Smooth muscle cell (in vitro differentiated cells): ENCODE data around the gene AFF3. TPM values are rescaled to one million over a fixed set of nuclear protein-coding genes. Genes with fewer than 3 reads are reported as not detected.

Source experiments
- DNase-seq: peaks from one replicate; lab custom pipeline; 2025; ENCODE audit not compliant: unreplicated experiment; lab: John Stamatoyannopoulos, UW
- H2AFZ ChIP-seq: fragments of 200-600 bp; sonication (generic); 2 replicates; pipeline ENCODE4 v1.6.0; 2016; ENCODE audit warnings: antibody characterized with exemption, low read depth, mild to moderate bottlenecking
- H3F3A ChIP-seq: fragments of 200-600 bp; sonication (generic); 2 replicates; pipeline ENCODE4 v1.6.0; 2017; ENCODE audit warnings: antibody characterized with exemption, low read depth
- H3K27ac ChIP-seq: fragments of 200-600 bp; sonication (generic); 2 replicates; pipeline ENCODE4 v1.5.1; 2016; ENCODE audit warnings: low read depth, mild to moderate bottlenecking
- H3K27me3 ChIP-seq: fragments of 200-600 bp; sonication (generic); 2 replicates; pipeline ENCODE4 v1.6.1; 2016; ENCODE audit warnings: low read depth, mild to moderate bottlenecking
- H3K36me3 ChIP-seq: fragments of 200-600 bp; sonication (generic); 2 replicates; pipeline ENCODE4 v1.5.1; 2016; ENCODE audit warnings: low read depth
- H3K4me1 ChIP-seq: fragments of 200-600 bp; sonication (generic); 2 replicates; pipeline ENCODE4 v1.5.1; 2016; ENCODE audit warnings: low read depth
- H3K4me2 ChIP-seq: fragments of 200-600 bp; sonication (generic); 2 replicates; pipeline ENCODE4 v1.6.0; 2016; ENCODE audit warnings: mild to moderate bottlenecking
- H3K4me3 ChIP-seq: fragments of 200-600 bp; sonication (generic); 2 replicates; pipeline ENCODE4 v1.5.1; 2016; ENCODE audit warnings: mild to moderate bottlenecking
- H3K79me2 ChIP-seq: fragments of 200-600 bp; sonication (generic); 2 replicates; pipeline ENCODE4 v1.6.0; 2016; ENCODE audit warnings: low read depth, mild to moderate bottlenecking
- H3K9ac ChIP-seq: fragments of 200-600 bp; sonication (generic); 2 replicates; pipeline ENCODE4 v1.6.0; 2016; ENCODE audit warnings: low read depth
- H3K9me3 ChIP-seq: fragments of 200-600 bp; sonication (generic); replicated peaks from 2 replicates; pipeline ENCODE4 v1.5.1; 2016; ENCODE audit warnings: low read depth
- H4K20me1 ChIP-seq: fragments of 200-600 bp; sonication (generic); 2 replicates; pipeline ENCODE4 v1.6.0; 2016; ENCODE audit warnings: low read depth
- CTCF ChIP-seq: fragments of 200-600 bp; sonication (generic); IDR thresholded peaks from 2 replicates; pipeline ENCODE4 v1.5.1; 2017; ENCODE audit warnings: borderline replicate concordance, mild to moderate bottlenecking, antibody characterized with exemption; ENCODE audit not compliant: insufficient read depth, poor library complexity, severe bottlenecking
- WGBS: methylation state at CpG from one replicate; pipeline ENCODE4 v1.1.7; 2016; ENCODE audit warnings: low lambda C conversion rate; 5-methylcytosine and 5-hydroxymethylcytosine counted together
- polyA plus RNA-seq: library from polyadenylated mRNA; unstranded; fragments of >200 nt; fragmentation: Nextera tagmentation; extraction: Ambion mirVana; gene quantifications from 2 replicates; pipeline ENCODE4 v1.2.1, GENCODE V29; 2016
- total RNA-seq: library from RNA; depleted of rRNA; stranded (reverse); fragments of >200 nt; gene quantifications from 2 replicates; pipeline ENCODE4 v1.2.3, GENCODE V29; 2014

AFF3 gene
- total and polyA plus RNA-seq, 2 experiments from 2014 or later = 0.27 to 0.39 TPM

DNA sequence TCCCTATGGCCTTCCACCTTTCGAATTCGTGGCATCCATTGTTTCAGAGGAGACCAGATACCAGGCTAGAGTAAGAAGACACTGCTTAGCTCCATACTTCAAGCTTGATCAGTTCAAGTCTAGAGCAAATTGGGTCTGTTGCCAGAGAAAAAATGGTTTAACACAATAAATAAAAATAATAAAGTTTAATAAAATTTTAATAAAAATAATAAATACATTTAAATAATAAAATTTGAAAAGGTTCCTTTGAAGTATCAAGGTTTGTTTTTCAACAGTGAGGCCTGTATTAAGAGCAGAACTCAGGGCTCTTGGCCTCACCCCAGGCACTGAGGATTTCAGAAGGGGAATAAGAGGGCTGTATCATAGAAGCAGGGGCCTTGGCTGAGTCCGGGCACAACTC lies 547.0 kb downstream of the AFF3 start:
- Histone ChIP-seq H3K36me3 (no peaks in the 10 kb centered on the region), H3K4me1 (peaks cover 5% of the 10 kb centered on the region), H3K4me3 (no peak overlapping the region), H3K27me3 (no peaks in the 10 kb centered on the region), H3F3A (peaks cover 4% of the 10 kb centered on the region), H3K9ac (no peak overlapping the region), H4K20me1 (no peaks in the 10 kb centered on the region), H3K79me2 (no peaks in the 10 kb centered on the region), H3K4me2 (no peak overlapping the region), H3K9me3 (no peaks in the 10 kb centered on the region), H2AFZ (no peak overlapping the region), H3K27ac (no peak overlapping the region)
- TF ChIP-seq CTCF = no peak
- WGBS = 97% methylated on average over 3 of the region's 3 CpGs
- DNase-seq = no peak

DNA sequence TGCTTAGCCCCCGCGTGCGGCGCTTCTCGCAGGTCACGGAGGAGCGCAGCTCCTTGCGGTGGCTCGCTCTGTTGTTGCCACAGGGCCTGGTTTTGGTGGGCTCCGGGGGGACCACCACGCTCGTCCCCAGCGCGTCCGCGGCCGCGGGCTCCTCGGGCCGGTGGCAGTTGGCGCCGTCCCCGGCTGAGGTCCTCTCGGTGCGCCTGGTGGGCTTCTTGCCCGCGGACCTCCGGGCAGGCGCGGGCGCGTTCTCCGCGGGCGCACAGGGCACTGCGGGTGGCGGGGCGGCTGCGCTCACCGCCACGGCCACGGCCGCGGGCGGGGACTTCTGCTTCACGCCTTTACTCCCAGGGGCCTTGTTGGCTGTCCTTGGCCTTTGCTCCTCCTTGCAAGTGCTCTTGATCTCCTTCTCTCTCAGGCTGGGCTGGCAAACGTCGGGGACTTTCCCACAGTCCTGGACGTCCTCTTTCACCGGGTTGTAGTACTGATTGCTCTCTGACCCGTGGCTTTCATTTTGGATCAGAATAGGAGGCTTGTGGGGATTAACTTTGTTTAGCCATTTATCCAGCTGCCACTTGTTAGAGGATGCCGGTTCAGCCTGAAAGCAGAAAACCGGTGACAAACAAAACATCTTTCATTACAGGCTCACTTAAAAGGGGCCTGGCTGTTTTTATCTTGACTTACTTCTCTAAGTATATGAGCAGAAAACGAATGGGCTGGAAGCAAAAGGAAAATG lies 548.5 kb downstream of the AFF3 start:
- no peak overlapping the region for H3K4me2 ChIP-seq
- H3K9ac ChIP-seq = no peak overlapping the region
- no peak overlapping the region for H2AFZ ChIP-seq
- H3K36me3 ChIP-seq = no peaks in the 10 kb centered on the region
- no peaks in the 10 kb centered on the region for H3K9me3 ChIP-seq
- H3F3A ChIP-seq = peaks cover 4% of the 10 kb centered on the region
- DNase-seq = no peak
- no peaks in the 10 kb centered on the region for H3K79me2 ChIP-seq
- TF ChIP-seq CTCF = no peak
- peaks cover 5% of the 10 kb centered on the region for H3K4me1 ChIP-seq
- H3K27me3 ChIP-seq = no peaks in the 10 kb centered on the region
- 78% methylated on average over 33 of the region's 54 CpGs for WGBS
- no peak overlapping the region for H3K27ac ChIP-seq
- H3K4me3 ChIP-seq = no peak overlapping the region
- H4K20me1 ChIP-seq = no peaks in the 10 kb centered on the region

DNA sequence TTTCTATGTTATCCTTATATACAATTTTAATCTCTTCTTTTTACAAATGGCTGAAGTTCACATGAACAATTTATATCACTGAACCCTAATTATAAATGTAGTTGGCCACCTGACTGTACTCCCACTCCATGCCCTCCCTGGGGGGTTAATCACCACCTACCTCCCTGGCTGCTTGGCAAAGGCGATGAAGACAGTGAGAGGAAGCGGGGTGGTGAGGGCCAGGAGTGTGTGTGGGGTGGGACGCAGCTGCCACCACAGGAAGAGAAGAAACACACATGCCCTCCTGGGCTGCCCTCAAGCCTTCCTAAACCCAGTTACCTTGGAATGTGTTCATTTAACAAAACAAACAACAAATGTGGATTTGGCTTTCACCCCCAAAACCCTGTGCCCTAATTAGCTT lies 565.6 kb downstream of the AFF3 start:
- Histone ChIP-seq H3K4me2 (no peak overlapping the region), H3K9ac (no peak overlapping the region), H3K4me3 (no peak overlapping the region), H3K4me1 (peaks cover 10% of the 10 kb centered on the region), H3K27ac (no peak overlapping the region), H3K9me3 (no peaks in the 10 kb centered on the region), H4K20me1 (no peaks in the 10 kb centered on the region), H3K36me3 (no peaks in the 10 kb centered on the region), H3K79me2 (no peaks in the 10 kb centered on the region), H2AFZ (no peak overlapping the region), H3K27me3 (peaks cover 23% of the 10 kb centered on the region), H3F3A (no peaks in the 10 kb centered on the region)
- WGBS = 97% methylated on average over 3 of the region's 3 CpGs
- TF ChIP-seq CTCF = no peak
- DNase-seq = no peak

DNA sequence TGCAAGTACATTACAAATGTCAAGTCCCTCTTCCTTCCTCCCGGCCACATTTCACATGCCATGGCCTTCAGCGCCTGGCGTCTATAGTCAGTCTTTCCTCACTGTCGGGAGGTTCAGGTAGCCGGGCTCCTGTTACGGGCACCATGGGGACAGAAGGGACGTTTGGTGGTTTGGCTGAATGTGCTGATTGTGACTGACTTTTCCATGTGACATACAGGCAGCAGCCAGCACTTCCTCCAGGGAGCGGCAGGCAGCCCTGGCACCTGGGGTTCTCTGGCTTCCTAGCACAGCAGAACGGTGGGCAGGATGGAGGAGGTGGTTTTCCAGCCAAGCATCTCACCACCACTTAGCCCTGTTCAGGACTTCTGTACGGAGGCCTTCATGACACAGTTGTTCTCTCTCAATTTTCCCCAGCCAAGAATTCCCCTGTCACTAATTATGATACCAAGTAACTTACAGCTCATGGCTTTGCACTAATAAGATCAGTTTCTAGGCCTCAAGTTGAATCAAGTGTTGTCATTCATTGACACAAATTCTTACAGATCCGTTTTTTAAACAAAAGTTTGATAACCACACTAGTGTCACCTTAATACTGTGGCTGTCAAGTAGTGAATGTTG lies 568.6 kb downstream of the AFF3 start:
- H3K36me3 ChIP-seq = no peaks in the 10 kb centered on the region
- no peak for DNase-seq
- peaks cover 11% of the 10 kb centered on the region for H3K4me1 ChIP-seq
- H3K27ac ChIP-seq = no peak overlapping the region
- H3K4me3 ChIP-seq = no peak overlapping the region
- no peaks in the 10 kb centered on the region for H3F3A ChIP-seq
- TF ChIP-seq CTCF = no peak
- H3K9me3 ChIP-seq = no peaks in the 10 kb centered on the region
- no peak overlapping the region for H3K9ac ChIP-seq
- peaks cover 23% of the 10 kb centered on the region for H3K27me3 ChIP-seq
- H4K20me1 ChIP-seq = no peaks in the 10 kb centered on the region
- no peaks in the 10 kb centered on the region for H3K79me2 ChIP-seq
- H3K4me2 ChIP-seq = no peak overlapping the region
- no peak overlapping the region for H2AFZ ChIP-seq
- WGBS = 89% methylated on average over 11 of the region's 11 CpGs
